Sigmoid colon (tissue), 4 donors: ENCODE results near the gene GLRA3.

Source experiments
- CTCF ChIP-seq, 4 experiments: fragments of 450-650 bp in 3 of 4; fragments of 200-600 bp in 1 of 4; IDR thresholded peaks; one replicate each; pipeline ENCODE4 v1.5.1; 2016 to 2019; ENCODE audit warnings: antibody characterized with exemption in 4 of 4, mild to moderate bottlenecking in 3 of 4, moderate library complexity in 2 of 4
- POLR2AphosphoS5 ChIP-seq, 4 donors: sonication (generic); formaldehyde crosslinking; IDR thresholded peaks; one replicate each; pipeline ENCODE4 v1.6.1; 2017; ENCODE audit warnings: antibody characterized with exemption in 4 of 4

DNA sequence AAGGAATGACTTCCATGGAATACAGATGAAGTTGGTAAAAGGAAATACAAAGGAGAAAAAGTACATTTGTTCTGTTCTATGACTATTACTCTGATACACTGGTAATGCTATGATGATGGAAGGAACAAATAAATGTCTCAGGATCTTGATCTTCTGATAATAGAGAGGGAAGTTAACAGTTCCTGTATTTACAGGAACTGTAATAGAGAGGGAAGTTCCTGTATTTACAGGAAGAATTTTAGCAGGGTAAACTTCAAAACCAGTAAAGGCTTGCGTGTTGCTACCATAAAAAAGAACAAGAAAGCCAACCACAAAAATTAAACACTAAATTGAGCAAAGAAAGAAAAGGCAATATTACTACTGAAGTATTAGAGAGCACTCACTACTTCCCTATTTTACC, 215.1 kb downstream of the GLRA3 start:
- TF ChIP-seq CTCF (IDR thresholded peaks at IDR 0.05): no peak
- TF ChIP-seq POLR2AphosphoS5 (IDR thresholded peaks at IDR 0.05): no peak
